Measurements from ENCODE around the gene GRAMD1A. TPM values are rescaled to one million over a fixed set of nuclear protein-coding genes. Genes with fewer than 3 reads are reported as not detected.

GRAMD1A gene
- total RNA-seq, 1 donor from 2014 or later, result 79.6 TPM

- Mint-ChIP-seq H3K4me1 (ENCODE audit: unreplicated experiment) (no peaks in the 10 kb centered on the region), H3K4me3 (no peak overlapping the region), H3K9me3 (no peaks in the 10 kb centered on the region), H3K27ac (no peak overlapping the region), H3K36me3 (no peaks in the 10 kb centered on the region), H3K27me3 (peaks cover 6% of the 10 kb centered on the region)
- TF ChIP-seq CTCF (conservative IDR thresholded peaks at IDR 0.05), result no peak
- DNase-seq (ENCODE audit: extremely low spot score, unreplicated experiment), result no peak
These were observed 74.5 kb downstream of the GRAMD1A start for GRCh38 chr19:35074426-35075201.

- H3K27me3 Mint-ChIP-seq, result peaks cover 6% of the 10 kb centered on the region
- no peaks in the 10 kb centered on the region for H3K9me3 Mint-ChIP-seq
- H3K4me1 Mint-ChIP-seq (ENCODE audit: unreplicated experiment), result no peaks in the 10 kb centered on the region
- H3K4me3 Mint-ChIP-seq, result no peak overlapping the region
- TF ChIP-seq CTCF (conservative IDR thresholded peaks at IDR 0.05), result no peak
- no peak for DNase-seq (ENCODE audit: extremely low spot score, unreplicated experiment)
- no peak overlapping the region for H3K27ac Mint-ChIP-seq
- H3K36me3 Mint-ChIP-seq, result no peaks in the 10 kb centered on the region
These were observed 75.3 kb downstream of the GRAMD1A start for GRCh38 chr19:35075202-35076025.

DNA sequence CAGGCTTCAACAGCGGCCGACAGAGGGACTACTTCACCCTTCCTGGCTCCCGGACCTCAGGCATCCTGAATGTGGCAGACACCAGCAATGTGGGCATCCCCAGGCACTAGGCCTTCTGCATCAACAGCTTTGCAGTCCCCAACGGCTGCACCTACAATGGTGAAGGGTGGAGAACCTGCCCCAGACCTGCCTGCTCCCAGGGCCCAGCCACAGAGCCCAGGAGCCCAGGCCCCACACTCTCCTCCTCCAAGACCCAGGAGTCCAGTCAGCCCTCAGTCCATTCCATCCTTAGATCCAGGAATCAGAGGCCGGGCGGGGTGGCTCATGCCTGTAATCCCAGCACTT, 75.9 kb downstream of the GRAMD1A start:
- no peak for DNase-seq (ENCODE audit: extremely low spot score, unreplicated experiment)
- H3K4me3 Mint-ChIP-seq, result no peak overlapping the region
- H3K27ac Mint-ChIP-seq, result no peak overlapping the region
- peaks cover 6% of the 10 kb centered on the region for H3K27me3 Mint-ChIP-seq
- no peak for TF ChIP-seq CTCF (conservative IDR thresholded peaks at IDR 0.05)
- H3K9me3 Mint-ChIP-seq, result no peaks in the 10 kb centered on the region
- no peaks in the 10 kb centered on the region for H3K36me3 Mint-ChIP-seq
- H3K4me1 Mint-ChIP-seq (ENCODE audit: unreplicated experiment), result no peaks in the 10 kb centered on the region

Other genes with a start within 250 kb of the GRAMD1A start
- gene ZNF599, start 227.1 kb upstream of the GRAMD1A start, total RNA-seq (ENCODE audit: low replicate concordance), result 5.7 and 9.0 TPM in 2 replicates
- gene ZNF30, start 73.4 kb upstream of the GRAMD1A start, total RNA-seq (ENCODE audit: low replicate concordance), result 4.0 and 6.9 TPM in 2 replicates
- 5.8 and 6.5 TPM in 2 replicates for gene ZNF792, start 36.1 kb upstream of the GRAMD1A start, total RNA-seq (ENCODE audit: low replicate concordance)
- gene SCN1B, start 30.1 kb downstream of the GRAMD1A start, total RNA-seq (ENCODE audit: low replicate concordance), result 0.88 and 1.1 TPM in 2 replicates
- 15.1 and 17.1 TPM in 2 replicates for gene HPN, start 41.4 kb downstream of the GRAMD1A start, total RNA-seq (ENCODE audit: low replicate concordance)
- gene FXYD3, start 115.5 kb downstream of the GRAMD1A start, total RNA-seq (ENCODE audit: low replicate concordance), result 77.5 and 157 TPM in 2 replicates
- 0.21 and 2.2 TPM in 2 replicates for gene LGI4, start 134.7 kb downstream of the GRAMD1A start, total RNA-seq (ENCODE audit: low replicate concordance)
- gene FXYD1, start 138.5 kb downstream of the GRAMD1A start, total RNA-seq (ENCODE audit: low replicate concordance), result 2.0 and 5.3 TPM in 2 replicates
- 1.5 TPM in 1 of 2 replicates, not detected in the other for gene FXYD7, start 142.9 kb downstream of the GRAMD1A start, total RNA-seq (ENCODE audit: low replicate concordance)
- 24.2 and 92.8 TPM in 2 replicates for gene FXYD5, start 154.4 kb downstream of the GRAMD1A start, total RNA-seq (ENCODE audit: low replicate concordance)
- not detected in 2 replicates for gene FAM187B, start 228.4 kb downstream of the GRAMD1A start, total RNA-seq (ENCODE audit: low replicate concordance)
- gene LSR, start 248.7 kb downstream of the GRAMD1A start, total RNA-seq (ENCODE audit: low replicate concordance), result 78.5 and 155 TPM in 2 replicates

Measured in type B pancreatic cell (in vitro differentiated cells).